Mucosa of stomach (tissue), 1 donor: ENCODE data around the gene HMGN3.
"Not testable (repeated sequence)": the region's sequence is repeated elsewhere in the genome, so short reads cannot be mapped to it uniquely, and the experiment has no call there.

Experiments
- H3K27me3 ChIP-seq: one replicate; pipeline ENCODE4 v1.7.0; 2013; ENCODE audit warnings: mild to moderate bottlenecking, low read length; ENCODE audit not compliant: control insufficient read depth, insufficient read depth
- H3K36me3 ChIP-seq: one replicate; pipeline ENCODE4 v1.7.0; 2013; ENCODE audit warnings: low read length; ENCODE audit not compliant: control insufficient read depth, insufficient read depth
- H3K4me1 ChIP-seq: one replicate; pipeline ENCODE4 v1.7.0; 2013; ENCODE audit warnings: mild to moderate bottlenecking, low read length; ENCODE audit not compliant: control insufficient read depth, insufficient read depth
- H3K4me3 ChIP-seq: one replicate; pipeline ENCODE4 v1.7.0; 2013; ENCODE audit warnings: low read length
- H3K9ac ChIP-seq: one replicate; pipeline ENCODE4 v1.7.0; 2013; ENCODE audit warnings: mild to moderate bottlenecking, low read length, moderate library complexity
- H3K9me3 ChIP-seq: one replicate; pipeline ENCODE4 v1.7.0; 2013; ENCODE audit warnings: mild to moderate bottlenecking, low read length, moderate library complexity; ENCODE audit not compliant: control insufficient read depth
- donor health status: Pancreatic carcinoma.

The HMGN3 gene

DNA sequence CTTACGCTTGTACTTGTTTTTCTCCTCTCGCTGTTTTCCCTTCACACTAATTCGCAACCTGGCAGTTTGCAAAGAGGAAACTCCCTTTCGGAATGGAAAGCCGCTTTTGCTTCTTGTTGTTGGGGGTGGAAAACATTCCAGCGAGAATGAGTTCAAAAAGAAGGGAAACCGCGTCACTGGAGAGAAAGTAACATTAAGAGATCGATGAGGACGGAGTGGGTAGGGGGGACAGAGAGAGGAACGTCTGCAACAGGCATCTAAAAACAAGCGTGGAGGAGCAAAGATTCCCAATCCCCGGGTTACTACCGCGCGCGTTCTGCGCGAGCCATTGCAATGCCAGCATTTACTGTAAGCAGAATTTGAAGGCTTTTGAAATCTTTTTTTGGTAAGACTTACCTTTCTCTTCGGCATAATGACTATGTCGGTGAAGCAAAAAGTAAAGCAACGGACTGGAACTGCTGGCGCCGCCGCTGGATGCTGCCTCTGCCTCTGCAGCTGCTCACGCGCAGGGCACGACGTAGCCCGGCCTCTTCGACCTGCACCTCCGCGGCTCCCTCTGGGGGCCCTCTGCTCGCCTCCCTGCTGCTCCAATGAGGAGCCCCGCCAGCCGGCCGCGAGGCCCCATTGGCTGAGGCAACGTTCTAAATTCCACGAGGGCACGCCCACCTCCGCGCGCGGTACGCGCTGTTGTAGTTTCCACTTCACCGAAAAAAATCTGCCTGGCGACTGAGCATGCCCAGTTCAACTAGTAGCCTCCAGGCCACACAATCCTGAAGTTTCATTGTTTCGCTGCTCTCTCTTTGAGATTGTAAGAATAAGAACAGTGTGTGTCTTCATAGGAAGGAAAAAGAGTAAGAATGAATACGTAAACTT is at the start of gene HMGN3:
HMGN3 (minus strand) TSS at position 533 of the 873 bp plus-strand sequence.
- no peaks in the 10 kb centered on the region for H3K27me3 ChIP-seq
- H3K9ac ChIP-seq, result peak within 1 kb of the TSS; percentile 76
- H3K4me3 ChIP-seq, result peak within 1 kb of the TSS; percentile 43
- H3K4me1 ChIP-seq, result peaks cover 7% of the 10 kb centered on the region
- no peaks in the 10 kb centered on the region for H3K36me3 ChIP-seq
- H3K9me3 ChIP-seq, result no peaks in the 10 kb centered on the region

DNA sequence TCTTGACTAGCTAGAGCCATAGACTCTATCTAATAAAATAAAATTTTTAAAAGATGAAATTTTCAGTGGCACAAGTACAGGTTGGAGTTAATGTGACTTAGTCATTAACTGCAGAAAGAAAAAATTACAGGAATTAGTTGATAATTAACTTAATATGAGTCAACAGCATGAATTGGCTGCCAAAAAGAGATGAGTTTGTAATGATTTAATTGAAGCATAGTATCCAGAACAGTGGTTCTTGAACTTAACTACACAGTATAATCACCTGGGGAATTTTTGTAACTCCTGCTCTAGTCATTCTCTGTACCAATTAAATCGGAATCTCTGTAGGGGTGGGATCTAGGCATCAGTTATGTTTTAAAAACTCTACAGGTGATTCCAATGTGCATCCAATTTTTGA is 46.3 kb upstream of the HMGN3 start:
- H3K9me3 ChIP-seq, result no peaks in the 10 kb centered on the region
- no peaks in the 10 kb centered on the region for H3K36me3 ChIP-seq
- H3K4me3 ChIP-seq, result no peak overlapping the region
- H3K4me1 ChIP-seq, result no peaks in the 10 kb centered on the region
- H3K27me3 ChIP-seq, result no peaks in the 10 kb centered on the region
- no peak overlapping the region for H3K9ac ChIP-seq

- no peaks in the 10 kb centered on the region for H3K9me3 ChIP-seq
- no peak overlapping the region for H3K9ac ChIP-seq
- no peaks in the 10 kb centered on the region for H3K4me1 ChIP-seq
- no peaks in the 10 kb centered on the region for H3K27me3 ChIP-seq
- no peak overlapping the region for H3K4me3 ChIP-seq
- H3K36me3 ChIP-seq, result no peaks in the 10 kb centered on the region
These were observed 42.6 kb upstream of the HMGN3 start for GRCh38 chr6:79277109-79277508.

GRCh38 chr6:79269877-79270276 is 35.4 kb upstream of the HMGN3 start:
- Histone ChIP-seq H3K4me3 (no peak overlapping the region), H3K4me1 (no peaks in the 10 kb centered on the region), H3K9me3 (no peaks in the 10 kb centered on the region), H3K9ac (no peak overlapping the region), H3K27me3 (no peaks in the 10 kb centered on the region), H3K36me3 (no peaks in the 10 kb centered on the region)

DNA sequence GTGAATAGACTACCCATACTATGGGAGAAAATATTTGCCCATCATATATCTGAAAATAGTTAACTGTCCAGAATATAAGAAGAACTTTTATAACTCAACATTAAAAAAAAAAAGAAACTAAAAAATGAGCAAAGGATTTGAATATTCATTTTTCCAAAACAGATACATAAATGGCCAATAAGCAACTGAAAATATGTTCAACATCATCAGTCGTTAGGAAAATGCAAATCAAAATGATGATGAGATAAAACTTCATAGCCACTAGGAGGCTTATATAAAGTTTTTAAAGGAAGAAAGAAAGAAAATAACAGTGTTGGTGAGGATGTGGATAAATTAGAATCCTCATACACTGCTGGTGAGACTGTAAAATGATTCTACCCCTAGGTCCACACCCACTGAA is 32.6 kb upstream of the HMGN3 start:
- no peaks in the 10 kb centered on the region for H3K4me1 ChIP-seq
- H3K9ac ChIP-seq, result no peak overlapping the region
- no peaks in the 10 kb centered on the region for H3K36me3 ChIP-seq
- no peaks in the 10 kb centered on the region for H3K27me3 ChIP-seq
- no peak overlapping the region for H3K4me3 ChIP-seq
- no peaks in the 10 kb centered on the region for H3K9me3 ChIP-seq

GRCh38 chr6:79266051-79266450 is 31.6 kb upstream of the HMGN3 start:
- Histone ChIP-seq H3K4me3 (no peak overlapping the region), H3K36me3 (no peaks in the 10 kb centered on the region), H3K27me3 (no peaks in the 10 kb centered on the region), H3K9ac (no peak overlapping the region), H3K4me1 (no peaks in the 10 kb centered on the region), H3K9me3 (no peaks in the 10 kb centered on the region)

- Histone ChIP-seq H3K36me3 (no peaks in the 10 kb centered on the region), H3K9ac (no peak overlapping the region), H3K9me3 (no peaks in the 10 kb centered on the region), H3K4me3 (no peak overlapping the region), H3K4me1 (no peaks in the 10 kb centered on the region), H3K27me3 (no peaks in the 10 kb centered on the region)
These were observed 28.9 kb upstream of the HMGN3 start for GRCh38 chr6:79263359-79263758.

GRCh38 chr6:79261666-79262065 is 27.2 kb upstream of the HMGN3 start:
- no peaks in the 10 kb centered on the region for H3K36me3 ChIP-seq
- no peaks in the 10 kb centered on the region for H3K9me3 ChIP-seq
- no peak overlapping the region for H3K9ac ChIP-seq
- H3K27me3 ChIP-seq, result no peaks in the 10 kb centered on the region
- H3K4me1 ChIP-seq, result no peaks in the 10 kb centered on the region
- H3K4me3 ChIP-seq, result no peak overlapping the region

DNA sequence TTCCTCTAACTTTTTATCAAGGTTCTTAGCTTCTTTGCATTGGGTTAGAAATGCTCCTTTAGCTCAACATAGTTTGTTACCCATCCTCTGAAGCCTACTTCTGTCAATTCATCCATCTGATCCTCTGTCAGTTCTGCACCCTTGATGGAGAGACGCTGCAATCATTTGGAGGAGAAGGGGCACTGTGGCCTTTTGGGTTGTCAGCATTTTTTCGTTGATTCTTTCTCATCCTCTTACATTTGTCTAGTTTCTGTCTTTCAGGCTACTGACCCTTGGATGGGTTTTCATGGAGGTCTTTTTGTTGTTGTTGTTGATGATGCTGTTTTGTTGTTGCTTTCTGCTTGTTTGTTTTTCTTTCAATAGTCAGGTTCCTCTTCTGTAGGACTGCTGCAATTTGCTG is 26.3 kb upstream of the HMGN3 start:
- H3K9ac ChIP-seq, result no peak overlapping the region
- no peaks in the 10 kb centered on the region for H3K9me3 ChIP-seq
- H3K4me1 ChIP-seq, result no peaks in the 10 kb centered on the region

DNA sequence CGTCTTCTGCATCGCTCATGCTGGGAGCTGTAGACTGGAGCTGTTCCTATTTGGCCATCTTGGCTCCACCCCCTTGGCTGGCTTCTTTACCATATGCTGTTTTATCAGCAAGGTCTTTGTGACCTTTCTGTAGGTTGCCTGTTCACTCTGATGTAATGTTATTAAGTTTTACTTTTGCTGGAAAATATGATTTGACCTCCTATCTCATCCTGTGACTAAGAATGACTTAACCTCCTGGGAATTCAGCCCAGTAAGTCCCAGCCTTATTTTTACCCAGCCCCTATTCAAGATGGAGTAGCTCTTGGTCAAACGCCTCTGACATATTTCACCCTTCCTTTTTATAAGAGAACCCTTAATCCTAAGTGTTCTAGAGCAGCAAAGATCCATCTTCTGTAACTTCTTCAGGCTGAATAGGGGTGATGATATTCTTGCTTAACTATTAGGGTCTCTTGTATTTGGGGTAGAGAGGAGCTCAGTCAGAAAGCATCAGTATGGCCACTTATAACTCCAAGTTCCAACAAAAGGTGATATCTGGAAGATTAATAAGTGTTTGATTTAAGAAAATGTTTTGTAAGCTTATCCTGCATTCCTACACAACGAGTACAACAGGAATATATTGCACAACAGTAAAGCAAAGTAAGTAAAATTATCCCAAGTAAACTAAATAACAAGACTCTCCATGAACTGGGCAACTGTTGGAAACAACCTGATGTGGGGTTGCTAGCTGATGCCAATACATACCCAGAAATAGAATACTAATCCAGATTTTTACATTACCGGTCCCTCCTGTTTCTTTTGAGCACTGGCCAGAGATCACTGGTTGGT is 23.1 kb upstream of the HMGN3 start:
- H3K4me3 ChIP-seq, result no peak overlapping the region
- H3K9ac ChIP-seq, result no peak overlapping the region
- H3K9me3 ChIP-seq, result no peaks in the 10 kb centered on the region
- H3K4me1 ChIP-seq, result no peaks in the 10 kb centered on the region
- H3K27me3 ChIP-seq, result no peaks in the 10 kb centered on the region
- no peaks in the 10 kb centered on the region for H3K36me3 ChIP-seq

More for the DNA sequence above, 26.3 kb upstream of the HMGN3 start:
- Histone ChIP-seq H3K4me3 (no peak overlapping the region), H3K27me3 (no peaks in the 10 kb centered on the region), H3K36me3 (no peaks in the 10 kb centered on the region)

- H3K36me3 ChIP-seq, H3K4me1 ChIP-seq, H3K4me3 ChIP-seq, H3K9ac ChIP-seq, H3K27me3 ChIP-seq, H3K9me3 ChIP-seq: not testable (repeated sequence)
These were observed 22.3 kb upstream of the HMGN3 start for GRCh38 chr6:79256770-79257169.

- H3K9me3 ChIP-seq, H3K9ac ChIP-seq, H3K4me1 ChIP-seq, H3K27me3 ChIP-seq, H3K4me3 ChIP-seq, H3K36me3 ChIP-seq: not testable (repeated sequence)
These were observed 20.6 kb upstream of the HMGN3 start for GRCh38 chr6:79255086-79255485.
